Tibial artery (tissue), 4 donors: ENCODE measurements around the gene ATP11A.

Experiments
- DNase-seq, 2 donors: peaks; one replicate each; pipeline ENCODE4 v3.0.0-alpha.2; 2019
- H3K27ac ChIP-seq, 2 donors: fragments of 200-600 bp; sonication (generic) in 1 of 2; 1 replicate in 1 of 2; 2 replicates in 1 of 2; pipeline ENCODE4 v1.5.1; 2018 to 2019; ENCODE audit warnings: mild to moderate bottlenecking in 1 of 2
- H3K27me3 ChIP-seq, 2 donors: fragments of 200-600 bp; sonication (generic) in 1 of 2; one replicate each; pipeline versions ENCODE4 v1.5.1 to v1.6.0; 2016 to 2019
- H3K36me3 ChIP-seq, 3 donors: fragments of 200-600 bp; sonication (generic) in 2 of 3; one replicate each; pipeline ENCODE4 v1.5.1; 2016 to 2019; ENCODE audit warnings: mild to moderate bottlenecking in 2 of 3
- H3K4me1 ChIP-seq, 4 donors: fragments of 200-600 bp; sonication (generic) in 2 of 4; 1 replicate in 3 of 4; 2 replicates in 1 of 4; pipeline ENCODE4 v1.5.1; 2016 to 2019
- H3K4me3 ChIP-seq, 2 donors: fragments of 200-600 bp; sonication (generic) in 1 of 2; 1 replicate in 1 of 2; 2 replicates in 1 of 2; pipeline ENCODE4 v1.5.1; 2018 to 2019; ENCODE audit warnings: mild to moderate bottlenecking in 2 of 2
- H3K9me3 ChIP-seq, 3 donors: fragments of 200-600 bp; sonication (generic) in 1 of 3; one replicate each; pipeline ENCODE4 v1.5.1; 2016 to 2019
- intact Hi-C: fragments of 100-400 bp; cut with DNase I; formaldehyde crosslinking; loops from one replicate; pipeline ENCODE4 v1.15.0; 2023; ENCODE audit warnings: low total_unique reads
- TF ChIP-seq, protein P1 (sequence below), 2 experiments: fragments of 200-600 bp in 1 of 2; fragments of 450-650 bp in 1 of 2; IDR thresholded peaks; one replicate each; pipeline ENCODE4 v1.5.1; 2017 to 2019; ENCODE audit warnings: antibody characterized with exemption in 2 of 2, mild to moderate bottlenecking in 1 of 2, moderate library complexity in 1 of 2

The ATP11A gene

DNA sequence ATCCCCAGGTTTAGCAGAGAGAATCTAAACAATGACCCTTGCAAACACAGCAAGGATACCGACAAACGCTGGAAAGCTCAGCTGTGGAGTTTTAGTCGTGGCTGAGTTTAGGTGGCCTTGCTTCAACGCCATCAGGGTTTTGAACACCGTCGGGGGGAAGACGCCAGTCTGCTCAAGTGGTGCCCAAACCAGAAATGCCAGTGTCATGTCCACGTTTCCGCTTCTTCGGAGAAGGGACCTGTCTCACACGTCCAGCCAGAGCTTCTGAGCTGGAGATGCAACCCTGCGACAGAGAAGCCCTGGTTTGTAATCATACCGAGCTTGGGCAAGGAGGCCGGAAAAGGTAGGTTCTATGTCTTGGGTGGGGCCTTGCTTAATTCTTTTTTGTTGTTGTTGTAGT, 42.6 kb upstream of the ATP11A start:
- Histone ChIP-seq H3K4me1 (no peaks in the 10 kb centered on the region), H3K36me3 (no peaks in the 10 kb centered on the region), H3K27me3 (peaks cover 0 to 9% of the 10 kb centered on the region in 2 donors), H3K4me3 (no peak overlapping the region), H3K27ac (no peak overlapping the region), H3K9me3 (no peaks in the 10 kb centered on the region)
- TF ChIP-seq, protein P1, sequence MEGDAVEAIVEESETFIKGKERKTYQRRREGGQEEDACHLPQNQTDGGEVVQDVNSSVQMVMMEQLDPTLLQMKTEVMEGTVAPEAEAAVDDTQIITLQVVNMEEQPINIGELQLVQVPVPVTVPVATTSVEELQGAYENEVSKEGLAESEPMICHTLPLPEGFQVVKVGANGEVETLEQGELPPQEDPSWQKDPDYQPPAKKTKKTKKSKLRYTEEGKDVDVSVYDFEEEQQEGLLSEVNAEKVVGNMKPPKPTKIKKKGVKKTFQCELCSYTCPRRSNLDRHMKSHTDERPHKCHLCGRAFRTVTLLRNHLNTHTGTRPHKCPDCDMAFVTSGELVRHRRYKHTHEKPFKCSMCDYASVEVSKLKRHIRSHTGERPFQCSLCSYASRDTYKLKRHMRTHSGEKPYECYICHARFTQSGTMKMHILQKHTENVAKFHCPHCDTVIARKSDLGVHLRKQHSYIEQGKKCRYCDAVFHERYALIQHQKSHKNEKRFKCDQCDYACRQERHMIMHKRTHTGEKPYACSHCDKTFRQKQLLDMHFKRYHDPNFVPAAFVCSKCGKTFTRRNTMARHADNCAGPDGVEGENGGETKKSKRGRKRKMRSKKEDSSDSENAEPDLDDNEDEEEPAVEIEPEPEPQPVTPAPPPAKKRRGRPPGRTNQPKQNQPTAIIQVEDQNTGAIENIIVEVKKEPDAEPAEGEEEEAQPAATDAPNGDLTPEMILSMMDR (IDR thresholded peaks at IDR 0.05) = no peak
- no peak for DNase-seq
- intact Hi-C loops = no loop called here

DNA sequence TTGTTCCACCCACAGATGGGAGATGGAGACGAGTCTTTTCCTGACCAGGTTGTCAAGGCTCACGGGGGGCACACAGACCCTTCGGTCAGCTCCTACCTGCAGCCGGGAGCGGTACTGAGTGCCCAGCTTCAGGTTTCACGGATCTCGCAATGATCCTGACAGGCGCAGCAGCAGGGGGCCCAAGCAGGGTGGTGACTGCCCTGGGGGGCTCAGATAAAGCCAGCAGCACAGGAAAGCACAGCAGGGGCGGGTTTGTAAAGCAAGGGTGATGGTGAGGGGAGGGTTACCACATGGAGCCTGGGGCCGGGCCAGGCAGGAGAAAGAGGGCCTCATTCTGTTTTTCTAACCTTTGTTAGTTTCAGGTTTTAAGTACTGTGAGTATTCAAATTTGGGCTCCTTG, 41.7 kb upstream of the ATP11A start:
- no peaks in the 10 kb centered on the region for H3K9me3 ChIP-seq

DNA sequence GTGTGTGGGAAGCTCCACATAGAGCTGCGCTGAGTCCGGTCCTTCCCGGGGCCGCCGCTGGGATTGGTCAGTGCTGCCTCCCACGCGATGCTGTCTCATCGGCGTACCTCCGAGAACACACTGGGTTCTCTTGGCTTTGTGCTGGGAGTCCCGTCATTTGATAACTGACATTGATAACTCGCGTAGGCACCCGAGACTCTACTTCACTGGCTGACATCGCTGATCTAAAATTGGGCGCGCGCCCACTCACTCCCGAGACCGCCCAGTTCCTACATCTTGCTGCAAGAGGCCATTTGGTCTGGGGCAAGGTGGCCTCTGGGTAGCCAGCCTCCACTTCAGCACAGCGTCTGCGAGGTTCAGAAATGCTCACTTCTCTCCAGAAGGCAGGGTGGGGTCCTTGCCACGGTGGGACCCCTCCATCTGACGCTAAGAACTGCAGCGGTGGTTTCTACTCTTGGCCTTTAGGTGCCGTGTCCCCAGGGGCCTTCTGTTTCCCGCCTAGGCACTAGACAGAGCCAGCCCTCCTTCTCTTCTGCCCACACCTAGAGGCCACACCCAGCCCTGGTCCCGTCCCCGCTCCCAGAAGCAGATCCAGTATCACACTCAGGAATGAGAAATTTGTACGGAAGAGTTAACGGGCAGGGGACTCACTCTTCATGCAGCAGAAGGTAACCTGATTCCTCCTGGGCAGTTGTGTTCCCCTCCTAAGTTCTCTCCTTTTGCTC, 40.7 kb upstream of the ATP11A start:
- H3K4me1 ChIP-seq = no peaks in the 10 kb centered on the region
- no peak overlapping the region for H3K27ac ChIP-seq
- TF ChIP-seq, protein P1 (IDR thresholded peaks at IDR 0.05) = no peak
- peaks cover 0 to 2% of the 10 kb centered on the region in 2 donors for H3K27me3 ChIP-seq
- H3K4me3 ChIP-seq = no peak overlapping the region
- H3K36me3 ChIP-seq = no peaks in the 10 kb centered on the region
- no peak for DNase-seq
- intact Hi-C loops = no loop called here
- H3K9me3 ChIP-seq = no peaks in the 10 kb centered on the region

More for the DNA sequence above, 41.7 kb upstream of the ATP11A start:
- intact Hi-C loops = no loop called here
- peaks cover 0 to 2% of the 10 kb centered on the region in 2 donors for H3K27me3 ChIP-seq
- no peaks in the 10 kb centered on the region for H3K4me1 ChIP-seq
- H3K4me3 ChIP-seq = no peak overlapping the region
- TF ChIP-seq, protein P1 (IDR thresholded peaks at IDR 0.05) = no peak
- no peak for DNase-seq
- no peaks in the 10 kb centered on the region for H3K36me3 ChIP-seq
- no peak overlapping the region for H3K27ac ChIP-seq

DNA sequence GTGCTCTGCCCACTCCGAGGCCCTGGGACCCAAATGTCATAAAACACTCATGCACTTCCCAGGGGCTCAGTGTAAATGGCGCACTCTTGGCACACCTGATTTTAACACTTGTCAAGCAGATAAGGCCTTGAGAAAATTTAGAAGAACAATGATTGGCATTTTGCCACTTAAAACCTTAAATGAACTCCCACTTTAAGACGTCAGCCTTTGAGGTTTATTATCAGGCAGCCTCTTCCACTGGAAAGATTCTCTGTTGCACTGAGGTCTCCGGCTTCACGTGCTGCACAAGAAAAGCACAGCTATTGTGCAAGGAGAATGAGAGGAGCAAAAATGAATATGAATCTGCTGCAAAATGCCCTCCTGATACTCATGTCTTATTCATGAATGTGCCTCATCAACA, 38.5 kb upstream of the ATP11A start:
- Histone ChIP-seq H3K4me1 (no peaks in the 10 kb centered on the region), H3K4me3 (no peak overlapping the region), H3K27ac (no peak overlapping the region), H3K27me3 (peaks cover 0 to 2% of the 10 kb centered on the region in 2 donors), H3K36me3 (no peaks in the 10 kb centered on the region), H3K9me3 (no peaks in the 10 kb centered on the region)
- TF ChIP-seq, protein P1 (IDR thresholded peaks at IDR 0.05) = no peak
- intact Hi-C loops = no loop called here
- DNase-seq = no peak

DNA sequence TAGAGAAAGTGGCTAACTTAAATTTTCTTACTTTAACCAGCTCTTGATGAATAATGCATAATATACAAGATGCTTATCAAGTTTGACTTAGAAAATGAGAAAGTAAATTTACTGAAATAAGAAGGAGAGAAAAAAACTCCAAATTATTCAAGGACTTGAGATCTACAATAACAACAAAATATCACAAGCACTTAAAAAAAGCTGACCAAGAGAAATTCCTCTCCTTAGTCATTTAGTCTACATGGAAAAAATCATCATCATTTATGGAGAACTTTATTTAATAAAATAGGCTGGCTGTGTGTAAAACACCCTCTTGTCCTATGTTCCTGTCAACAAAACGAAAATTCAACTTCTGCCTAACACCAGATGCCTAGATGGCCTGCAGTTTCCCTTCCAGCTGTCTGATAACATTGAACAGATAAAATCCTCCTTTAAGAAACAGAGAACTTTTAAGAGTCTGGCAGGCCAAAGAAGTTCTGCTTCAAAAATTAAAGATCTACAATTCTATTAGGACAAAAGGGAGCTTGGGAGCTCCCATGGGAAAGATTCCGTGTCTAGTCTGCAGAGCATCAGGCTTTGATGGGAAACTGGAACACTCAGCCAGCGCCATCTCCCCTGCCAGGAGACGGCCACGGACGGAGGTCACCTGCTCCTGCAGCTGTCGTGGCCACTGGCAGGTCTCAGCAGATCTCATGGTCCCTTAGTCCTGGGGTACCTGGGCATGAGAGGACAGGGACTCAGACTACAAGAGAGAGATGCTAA, 37.9 kb upstream of the ATP11A start:
- no peak overlapping the region for H3K4me3 ChIP-seq
- intact Hi-C loops = no loop called here
- no peaks in the 10 kb centered on the region for H3K36me3 ChIP-seq
- TF ChIP-seq, protein P1 (IDR thresholded peaks at IDR 0.05) = no peak
- H3K9me3 ChIP-seq = no peaks in the 10 kb centered on the region
- DNase-seq = no peak
- no peaks in the 10 kb centered on the region for H3K4me1 ChIP-seq
- H3K27me3 ChIP-seq = peaks cover 0 to 2% of the 10 kb centered on the region in 2 donors
- H3K27ac ChIP-seq = no peak overlapping the region
